Neural cell (in vitro differentiated cells): Measurements from ENCODE around the gene GRPEL2.

Source experiments
- EP300 ChIP-seq: fragments of 450-650 bp; conservative IDR thresholded peaks from 2 replicates; pipeline ENCODE4 v1.6.1; 2014; ENCODE audit warnings: antibody characterized with exemption, mild to moderate bottlenecking, moderate library complexity; ENCODE audit not compliant: poor library complexity, severe bottlenecking
- EZH2 ChIP-seq: fragments of 200-600, 300-800 bp; shearing (Covaris generic), sonication (generic); IDR thresholded peaks from 2 replicates; pipeline ENCODE4 v1.6.1; 2014; ENCODE audit warnings: antibody characterized with exemption, low read length, borderline replicate concordance, mild to moderate bottlenecking; ENCODE audit not compliant: insufficient read depth, poor library complexity, severe bottlenecking
- MXI1 ChIP-seq: fragments of 450-650 bp; conservative IDR thresholded peaks from 2 replicates; pipeline ENCODE4 v1.6.1; 2014; ENCODE audit warnings: antibody characterized with exemption, mild to moderate bottlenecking; ENCODE audit not compliant: poor library complexity, severe bottlenecking
- POLR2AphosphoS5 ChIP-seq: IDR thresholded peaks from 2 replicates; pipeline ENCODE4 v1.6.1; 2012
- TAF1 ChIP-seq: IDR thresholded peaks from 2 replicates; pipeline ENCODE4 v1.6.1; 2012; ENCODE audit warnings: low read depth
- TF ChIP-seq, protein P1 (sequence below): fragments of 450-650 bp; IDR thresholded peaks from 2 replicates; pipeline ENCODE4 v1.5.1; 2014; ENCODE audit warnings: antibody characterized with exemption, mild to moderate bottlenecking, moderate library complexity; ENCODE audit not compliant: poor library complexity, severe bottlenecking
- TF ChIP-seq, protein P2 (sequence below): IDR thresholded peaks from 2 replicates; pipeline ENCODE4 v1.6.1; 2012; ENCODE audit warnings: borderline replicate concordance

DNA sequence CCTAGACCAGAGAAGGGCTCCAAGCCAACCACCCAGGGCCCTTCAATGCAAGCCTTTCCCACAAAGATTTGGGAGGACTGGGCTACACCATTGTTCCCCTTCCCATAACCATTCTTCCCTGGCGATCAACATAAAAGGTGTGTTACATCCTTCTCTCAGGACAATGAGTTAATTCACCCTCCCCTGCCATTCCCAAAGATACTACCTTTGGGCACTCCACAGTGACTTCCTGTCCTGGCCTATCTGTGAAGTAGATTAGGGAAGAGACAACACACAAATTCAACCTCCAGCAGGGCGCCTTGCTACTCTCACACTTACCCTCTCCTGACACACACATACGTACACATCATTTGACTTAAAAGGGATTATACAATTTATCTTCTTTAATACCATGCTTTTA is 57.0 kb downstream of the GRPEL2 start:
- TF ChIP-seq, protein P1, sequence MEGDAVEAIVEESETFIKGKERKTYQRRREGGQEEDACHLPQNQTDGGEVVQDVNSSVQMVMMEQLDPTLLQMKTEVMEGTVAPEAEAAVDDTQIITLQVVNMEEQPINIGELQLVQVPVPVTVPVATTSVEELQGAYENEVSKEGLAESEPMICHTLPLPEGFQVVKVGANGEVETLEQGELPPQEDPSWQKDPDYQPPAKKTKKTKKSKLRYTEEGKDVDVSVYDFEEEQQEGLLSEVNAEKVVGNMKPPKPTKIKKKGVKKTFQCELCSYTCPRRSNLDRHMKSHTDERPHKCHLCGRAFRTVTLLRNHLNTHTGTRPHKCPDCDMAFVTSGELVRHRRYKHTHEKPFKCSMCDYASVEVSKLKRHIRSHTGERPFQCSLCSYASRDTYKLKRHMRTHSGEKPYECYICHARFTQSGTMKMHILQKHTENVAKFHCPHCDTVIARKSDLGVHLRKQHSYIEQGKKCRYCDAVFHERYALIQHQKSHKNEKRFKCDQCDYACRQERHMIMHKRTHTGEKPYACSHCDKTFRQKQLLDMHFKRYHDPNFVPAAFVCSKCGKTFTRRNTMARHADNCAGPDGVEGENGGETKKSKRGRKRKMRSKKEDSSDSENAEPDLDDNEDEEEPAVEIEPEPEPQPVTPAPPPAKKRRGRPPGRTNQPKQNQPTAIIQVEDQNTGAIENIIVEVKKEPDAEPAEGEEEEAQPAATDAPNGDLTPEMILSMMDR, result no peak
- TF ChIP-seq POLR2AphosphoS5 (no peak), EP300 (no peak), MXI1 (no peak), TAF1 (no peak), EZH2 (no peak)
- TF ChIP-seq, protein P2, sequence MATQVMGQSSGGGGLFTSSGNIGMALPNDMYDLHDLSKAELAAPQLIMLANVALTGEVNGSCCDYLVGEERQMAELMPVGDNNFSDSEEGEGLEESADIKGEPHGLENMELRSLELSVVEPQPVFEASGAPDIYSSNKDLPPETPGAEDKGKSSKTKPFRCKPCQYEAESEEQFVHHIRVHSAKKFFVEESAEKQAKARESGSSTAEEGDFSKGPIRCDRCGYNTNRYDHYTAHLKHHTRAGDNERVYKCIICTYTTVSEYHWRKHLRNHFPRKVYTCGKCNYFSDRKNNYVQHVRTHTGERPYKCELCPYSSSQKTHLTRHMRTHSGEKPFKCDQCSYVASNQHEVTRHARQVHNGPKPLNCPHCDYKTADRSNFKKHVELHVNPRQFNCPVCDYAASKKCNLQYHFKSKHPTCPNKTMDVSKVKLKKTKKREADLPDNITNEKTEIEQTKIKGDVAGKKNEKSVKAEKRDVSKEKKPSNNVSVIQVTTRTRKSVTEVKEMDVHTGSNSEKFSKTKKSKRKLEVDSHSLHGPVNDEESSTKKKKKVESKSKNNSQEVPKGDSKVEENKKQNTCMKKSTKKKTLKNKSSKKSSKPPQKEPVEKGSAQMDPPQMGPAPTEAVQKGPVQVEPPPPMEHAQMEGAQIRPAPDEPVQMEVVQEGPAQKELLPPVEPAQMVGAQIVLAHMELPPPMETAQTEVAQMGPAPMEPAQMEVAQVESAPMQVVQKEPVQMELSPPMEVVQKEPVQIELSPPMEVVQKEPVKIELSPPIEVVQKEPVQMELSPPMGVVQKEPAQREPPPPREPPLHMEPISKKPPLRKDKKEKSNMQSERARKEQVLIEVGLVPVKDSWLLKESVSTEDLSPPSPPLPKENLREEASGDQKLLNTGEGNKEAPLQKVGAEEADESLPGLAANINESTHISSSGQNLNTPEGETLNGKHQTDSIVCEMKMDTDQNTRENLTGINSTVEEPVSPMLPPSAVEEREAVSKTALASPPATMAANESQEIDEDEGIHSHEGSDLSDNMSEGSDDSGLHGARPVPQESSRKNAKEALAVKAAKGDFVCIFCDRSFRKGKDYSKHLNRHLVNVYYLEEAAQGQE, result no peak
